Stimulated activated CD4-positive, alpha-beta T cell treated with anti-CD3 and anti-CD28 coated beads, Interleukin-15, amount 100 ng/mL, for 1 hour (primary cell): ENCODE data around the gene SEPTIN5.
"Not testable (repeated sequence)": the region's sequence is repeated elsewhere in the genome, so short reads cannot be mapped to it uniquely, and the experiment has no call there.

ENCODE experiments used
- DNase-seq, 2 donors: peaks; one replicate each; pipeline ENCODE4 v3.0.0-alpha.2; 2020; ENCODE audit warnings: low read depth in 1 of 2, low spot score in 1 of 2

The SEPTIN5 gene

DNA sequence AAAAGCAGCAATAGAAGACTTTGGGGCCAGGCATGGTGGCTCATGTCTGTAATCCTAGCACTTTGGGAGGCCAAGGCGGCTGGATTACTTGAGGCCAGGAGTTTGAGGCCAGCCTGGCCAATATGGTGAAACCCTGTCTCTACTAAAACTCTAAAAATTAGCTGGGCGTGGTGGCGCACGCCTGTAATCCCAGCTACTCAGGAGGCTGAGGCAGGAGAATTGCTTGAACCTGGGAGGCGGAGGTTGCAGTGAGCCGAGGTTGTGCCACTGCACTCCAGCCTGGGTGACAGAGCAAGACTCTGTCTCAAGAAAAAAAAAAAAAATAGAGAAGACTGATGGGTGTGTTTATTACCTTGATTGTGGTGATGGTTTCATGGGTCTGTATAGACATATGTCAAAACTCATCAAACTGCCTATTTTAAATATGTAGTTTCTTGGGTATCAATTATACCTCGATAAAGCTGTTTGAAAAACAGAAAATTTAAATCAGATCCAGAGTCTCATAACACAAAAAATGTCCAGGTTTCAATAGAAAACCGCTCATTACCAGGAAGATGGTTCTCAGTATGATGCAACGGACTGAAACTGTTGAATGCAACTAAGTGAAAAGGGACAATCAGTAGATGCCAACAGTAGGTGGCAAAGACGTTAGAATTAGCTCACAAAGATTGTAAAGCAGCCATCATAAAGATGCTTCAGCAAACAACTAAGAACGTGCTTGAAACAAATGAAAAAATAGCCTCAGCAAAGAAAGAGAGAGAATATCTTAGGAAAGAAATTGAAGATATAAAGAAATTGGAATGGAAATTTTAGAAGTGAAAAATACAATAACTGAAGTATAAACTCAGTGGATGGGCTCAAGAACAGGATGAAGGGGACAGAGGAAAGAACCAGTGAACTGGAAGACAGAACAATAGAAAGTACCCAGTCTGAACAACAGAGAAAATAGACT is 33.1 kb upstream of the SEPTIN5 start:
- DNase-seq = no peak

- no peak for DNase-seq
Measured at GRCh38 chr22:19681863-19682245, 32.4 kb upstream of the SEPTIN5 start.

DNA sequence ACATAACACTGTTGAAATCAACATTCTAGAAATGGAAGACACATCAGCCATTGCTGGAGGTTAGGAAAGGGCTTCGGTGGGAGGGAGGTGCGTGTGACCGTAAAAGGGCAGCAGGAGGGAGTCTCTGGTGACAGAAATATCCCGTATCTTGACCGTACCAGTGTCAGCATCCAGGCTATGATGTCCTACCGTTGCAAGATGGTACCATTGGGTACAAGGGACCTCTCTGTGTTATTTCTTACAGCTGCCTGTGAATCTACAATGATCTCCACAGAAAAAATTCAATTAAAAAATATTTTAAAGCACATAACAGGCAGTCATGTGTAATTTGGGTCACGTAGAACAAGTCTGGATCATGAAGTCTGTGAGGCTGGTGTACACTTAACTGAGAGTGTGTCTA is 27.4 kb upstream of the SEPTIN5 start:
- DNase-seq = no peak

- no peak for DNase-seq
Measured at GRCh38 chr22:19687561-19688300, 26.6 kb upstream of the SEPTIN5 start.

DNA sequence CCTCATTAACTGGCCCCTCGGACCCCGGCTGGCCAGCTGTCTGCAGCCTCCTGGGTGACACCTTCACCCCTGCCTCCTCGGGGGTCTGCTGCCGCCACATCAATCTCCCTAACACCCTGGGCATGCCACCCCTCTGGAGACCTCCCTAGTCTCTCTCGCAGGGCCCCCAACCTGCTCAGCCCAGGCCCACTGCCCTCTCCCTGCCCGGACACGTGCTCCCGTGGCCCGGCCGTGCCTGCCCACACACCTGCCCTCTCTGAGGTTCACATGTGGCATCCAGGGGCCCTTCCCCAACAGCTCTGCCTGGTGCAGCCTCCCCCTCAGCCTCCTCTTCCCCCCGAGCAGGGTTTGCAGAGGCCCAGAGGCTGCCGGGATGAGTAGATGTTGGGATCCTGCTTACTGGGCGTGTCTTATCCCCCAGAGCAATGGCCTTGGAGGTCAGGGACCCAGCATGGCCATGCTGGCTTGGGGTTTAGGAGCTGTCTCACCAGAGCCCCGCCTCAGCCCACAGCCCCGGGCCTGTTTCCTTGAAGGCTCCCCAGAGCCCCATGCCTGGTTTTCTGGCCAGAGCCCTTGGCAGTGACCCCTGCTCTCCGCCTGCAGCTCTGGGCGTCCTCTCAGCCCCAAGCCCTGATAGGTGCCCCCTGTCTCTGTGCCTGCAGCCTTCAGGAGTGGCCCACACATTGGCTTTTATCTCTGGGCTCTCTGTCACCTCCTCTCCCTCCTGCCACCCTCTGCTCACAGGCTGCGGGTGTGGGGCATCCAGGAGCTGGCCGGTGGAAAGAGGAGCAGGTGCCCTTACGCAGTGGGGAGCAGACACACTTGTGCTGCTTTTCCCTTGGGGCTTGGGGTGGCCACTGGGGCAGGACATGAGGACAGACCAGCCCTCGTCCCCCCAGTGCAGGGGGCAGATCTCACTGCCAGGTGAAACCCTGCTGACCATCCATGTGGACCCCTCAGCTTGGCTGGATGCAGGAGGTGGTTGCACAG is 25.7 kb upstream of the SEPTIN5 start:
- no peak for DNase-seq

GRCh38 chr22:19689408-19689807 is 24.9 kb upstream of the SEPTIN5 start:
- DNase-seq = no peak

GRCh38 chr22:19691007-19691720 is 23.1 kb upstream of the SEPTIN5 start:
- DNase-seq = no peak

- no peak for DNase-seq
Measured at GRCh38 chr22:19691721-19692341, 22.5 kb upstream of the SEPTIN5 start.

GRCh38 chr22:19693581-19693980 is 20.7 kb upstream of the SEPTIN5 start:
- DNase-seq = no peak

DNA sequence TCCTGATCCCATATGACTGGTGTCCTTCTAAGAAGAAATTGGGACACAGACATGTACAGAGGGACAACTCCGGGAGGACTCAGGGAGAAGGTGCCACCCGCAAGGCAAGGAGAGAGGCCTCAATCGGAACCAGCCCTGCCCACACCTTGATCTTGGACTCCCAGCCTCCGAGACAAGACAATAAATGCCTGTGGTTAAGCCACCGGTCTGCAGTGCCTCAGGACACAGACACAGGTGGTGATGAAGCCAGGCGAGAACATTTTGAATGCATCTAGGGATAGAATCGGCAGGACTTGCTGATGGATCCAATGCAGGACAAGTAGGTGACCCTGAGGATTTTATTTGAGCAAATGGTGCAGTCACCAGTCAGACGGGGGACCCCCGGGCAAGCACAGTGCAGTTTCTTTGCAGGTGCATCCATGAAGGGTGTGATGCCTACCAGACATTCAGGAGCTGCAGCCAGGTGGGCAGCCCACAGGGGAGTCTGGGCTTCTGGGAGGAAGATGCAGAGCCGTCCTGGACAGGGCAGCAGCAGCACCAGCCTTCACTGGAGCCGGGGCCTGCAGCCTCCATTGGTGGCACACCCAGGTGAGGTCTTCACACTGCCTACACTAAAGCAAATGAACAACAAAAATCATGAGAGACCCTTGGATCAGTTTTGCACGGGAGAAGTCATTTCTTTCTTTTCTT is 20.2 kb upstream of the SEPTIN5 start:
- no peak for DNase-seq

- no peak for DNase-seq
Measured at GRCh38 chr22:19694696-19695095, 19.6 kb upstream of the SEPTIN5 start.

GRCh38 chr22:19696504-19697276 is 17.6 kb upstream of the SEPTIN5 start:
- no peak for DNase-seq

- not testable (repeated sequence) for DNase-seq
Measured at GRCh38 chr22:19697871-19698270, 16.4 kb upstream of the SEPTIN5 start.

- no peak for DNase-seq
Measured at GRCh38 chr22:19700790-19701419, 13.4 kb upstream of the SEPTIN5 start.

GRCh38 chr22:19701420-19702145 is 12.7 kb upstream of the SEPTIN5 start:
- no peak for DNase-seq

DNA sequence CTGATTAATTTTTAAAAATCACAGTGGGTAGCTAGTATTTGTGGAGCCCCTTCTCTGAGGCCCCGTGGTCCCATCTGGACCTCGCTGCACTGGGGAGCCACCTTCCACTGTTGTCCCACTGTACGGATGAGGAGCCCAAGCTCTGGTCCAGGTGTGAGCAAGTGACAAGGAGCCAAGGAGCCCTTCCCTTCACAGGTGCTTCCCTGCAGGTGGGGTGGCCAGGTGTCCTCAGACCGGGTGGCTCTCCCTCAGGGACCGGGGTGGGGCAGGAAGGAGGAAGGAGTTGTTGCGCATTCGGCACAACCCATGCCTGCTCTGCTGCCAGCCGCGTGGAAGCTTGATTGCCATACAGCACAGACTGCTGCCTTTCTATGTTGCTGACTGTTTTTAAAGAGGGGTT is 10.4 kb upstream of the SEPTIN5 start:
- no peak for DNase-seq

GRCh38 chr22:19704355-19705015 is 9.8 kb upstream of the SEPTIN5 start:
- no peak for DNase-seq
